ENCODE measurements around the gene ATG9B. TPM values are rescaled to one million over a fixed set of nuclear protein-coding genes. Genes with fewer than 3 reads are reported as not detected.

ATG9B gene
- 4.7 TPM for polyA plus RNA-seq (2013, experiment 1 of 4)
- 2.9 TPM for polyA plus RNA-seq (2013, experiment 2 of 4)
- 3.0 TPM for polyA plus RNA-seq (2013, experiment 3 of 4)
- polyA plus RNA-seq (2013, experiment 4 of 4) = 2.6 TPM

DNA sequence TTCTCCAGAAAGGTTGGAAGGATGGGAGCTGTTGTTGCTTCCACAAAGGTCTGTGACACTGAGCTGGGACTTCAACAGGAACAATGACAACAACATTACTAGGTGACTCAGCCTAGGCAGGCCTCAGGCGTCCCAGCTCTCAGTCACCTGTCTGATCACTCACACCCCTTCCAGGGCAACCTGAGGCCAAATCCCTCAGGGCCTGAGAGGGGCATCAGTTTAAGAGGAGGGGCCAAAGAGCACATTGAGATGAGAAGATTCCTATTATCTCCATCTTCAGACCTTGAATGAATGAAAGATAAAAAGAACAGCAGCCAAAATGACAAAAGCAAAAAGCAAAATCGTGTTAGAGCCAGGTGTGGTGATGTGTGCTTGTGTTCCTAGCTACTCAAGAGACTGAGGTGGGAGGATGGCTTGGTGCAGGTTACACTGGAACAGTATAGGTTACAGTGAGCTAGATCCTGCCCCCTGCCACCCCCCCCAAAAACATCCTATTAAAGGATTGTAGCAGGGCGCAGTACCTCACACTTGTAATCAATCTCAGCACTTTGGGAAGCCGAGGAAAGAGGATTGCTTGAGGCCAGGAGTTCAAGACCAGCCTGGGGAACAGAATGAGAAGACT is at the start of gene ATG9B:
Gene ATG9B, minus strand, starts transcription at position 60 of the 622 bp plus-strand sequence. CDS start 71 bp downstream, outside the sequence.
- H3K27me3 ChIP-seq (ENCODE audit: control insufficient read depth, insufficient read depth, low read length, poor library complexity, severe bottlenecking) = peaks cover 4% of the 10 kb centered on the region
- WGBS, 2 experiments = 83 to 91% methylated on average over 4 of the region's 4 CpGs
- peaks cover 22% of the 10 kb centered on the region for H3K4me1 ChIP-seq (ENCODE audit: control insufficient read depth, insufficient read depth, low read length)
- no peak within 1 kb of the TSS for H3K27ac ChIP-seq (ENCODE audit: insufficient read depth, low read depth, low read length, poor library complexity, severe bottlenecking)
- H3K9me3 ChIP-seq (ENCODE audit: control insufficient read depth, low read length) = no peaks in the 10 kb centered on the region
- H3K36me3 ChIP-seq (ENCODE audit: control insufficient read depth, insufficient read depth, low read length) = no peaks in the 10 kb centered on the region
- no peak within 1 kb of the TSS for H3K4me3 ChIP-seq (ENCODE audit: insufficient read depth, low read depth, low read length)

GRCh38 chr7:151073990-151074389 is 49.7 kb upstream of the ATG9B start:
- Histone ChIP-seq H3K36me3 (ENCODE audit: control insufficient read depth, insufficient read depth, low read length) (peaks cover 38% of the 10 kb centered on the region), H3K4me1 (ENCODE audit: control insufficient read depth, insufficient read depth, low read length) (peaks cover 6% of the 10 kb centered on the region), H3K4me3 (ENCODE audit: insufficient read depth, low read depth, low read length) (no peak overlapping the region), H3K9me3 (ENCODE audit: control insufficient read depth, low read length) (no peaks in the 10 kb centered on the region), H3K27ac (ENCODE audit: insufficient read depth, low read depth, low read length, poor library complexity, severe bottlenecking) (no peak overlapping the region), H3K27me3 (ENCODE audit: control insufficient read depth, insufficient read depth, low read length, poor library complexity, severe bottlenecking) (no peaks in the 10 kb centered on the region)
- 95 to 96% methylated on average over 17 of the region's 17 CpGs for WGBS, 2 experiments

DNA sequence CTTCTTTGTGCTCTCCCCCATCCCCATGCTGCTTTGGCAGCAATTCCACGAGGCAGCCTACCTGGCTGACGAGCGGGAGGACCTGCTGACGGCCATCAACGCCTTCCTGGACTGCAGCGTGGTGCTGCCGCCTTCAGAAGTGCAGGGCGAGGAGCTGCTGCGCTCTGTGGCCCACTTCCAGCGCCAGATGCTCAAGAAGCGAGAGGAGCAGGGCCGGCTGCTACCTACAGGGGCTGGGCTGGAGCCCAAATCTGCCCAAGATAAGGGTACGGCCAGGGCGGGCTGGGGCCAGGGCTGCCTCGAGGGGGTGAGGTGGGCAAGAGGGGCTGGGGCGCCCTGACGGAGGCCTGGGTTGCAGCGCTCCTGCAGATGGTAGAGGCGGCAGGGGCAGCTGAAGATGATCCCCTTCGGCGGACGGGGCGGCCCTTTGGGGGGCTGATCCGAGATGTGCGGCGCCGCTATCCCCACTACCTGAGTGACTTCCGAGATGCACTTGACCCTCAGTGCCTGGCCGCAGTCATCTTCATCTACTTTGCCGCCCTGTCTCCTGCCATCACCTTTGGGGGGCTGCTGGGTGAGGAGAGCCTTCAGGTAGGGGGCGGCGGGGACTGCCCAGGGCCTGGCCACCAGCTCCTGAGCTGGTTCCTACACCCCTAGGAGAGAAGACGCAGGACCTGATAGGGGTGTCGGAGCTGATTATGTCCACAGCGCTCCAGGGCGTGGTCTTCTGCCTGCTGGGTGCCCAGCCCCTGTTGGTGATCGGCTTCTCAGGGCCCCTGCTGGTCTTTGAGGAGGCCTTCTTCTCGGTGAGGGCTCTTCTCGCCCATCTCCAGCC is 47.0 kb upstream of the ATG9B start:
- Histone ChIP-seq H3K4me3 (ENCODE audit: insufficient read depth, low read depth, low read length) (no peak overlapping the region), H3K9me3 (ENCODE audit: control insufficient read depth, low read length) (no peaks in the 10 kb centered on the region), H3K27me3 (ENCODE audit: control insufficient read depth, insufficient read depth, low read length, poor library complexity, severe bottlenecking) (no peaks in the 10 kb centered on the region), H3K27ac (ENCODE audit: insufficient read depth, low read depth, low read length, poor library complexity, severe bottlenecking) (no peak overlapping the region), H3K36me3 (ENCODE audit: control insufficient read depth, insufficient read depth, low read length) (peaks cover 48% of the 10 kb centered on the region), H3K4me1 (ENCODE audit: control insufficient read depth, insufficient read depth, low read length) (no peaks in the 10 kb centered on the region)
- WGBS, 2 experiments = 93% methylated on average over 39 of the region's 39 CpGs

GRCh38 chr7:151070574-151070960 is 46.3 kb upstream of the ATG9B start:
- Histone ChIP-seq H3K4me3 (ENCODE audit: insufficient read depth, low read depth, low read length) (no peak overlapping the region), H3K36me3 (ENCODE audit: control insufficient read depth, insufficient read depth, low read length) (peaks cover 42% of the 10 kb centered on the region), H3K27me3 (ENCODE audit: control insufficient read depth, insufficient read depth, low read length, poor library complexity, severe bottlenecking) (no peaks in the 10 kb centered on the region), H3K9me3 (ENCODE audit: control insufficient read depth, low read length) (no peaks in the 10 kb centered on the region), H3K4me1 (ENCODE audit: control insufficient read depth, insufficient read depth, low read length) (no peaks in the 10 kb centered on the region), H3K27ac (ENCODE audit: insufficient read depth, low read depth, low read length, poor library complexity, severe bottlenecking) (no peak overlapping the region)
- 96% methylated on average over 15 of the region's 15 CpGs for WGBS, 2 experiments

- Histone ChIP-seq H3K27ac (ENCODE audit: insufficient read depth, low read depth, low read length, poor library complexity, severe bottlenecking) (no peak overlapping the region), H3K36me3 (ENCODE audit: control insufficient read depth, insufficient read depth, low read length) (peaks cover 45% of the 10 kb centered on the region), H3K4me1 (ENCODE audit: control insufficient read depth, insufficient read depth, low read length) (no peaks in the 10 kb centered on the region), H3K27me3 (ENCODE audit: control insufficient read depth, insufficient read depth, low read length, poor library complexity, severe bottlenecking) (no peaks in the 10 kb centered on the region), H3K9me3 (ENCODE audit: control insufficient read depth, low read length) (no peaks in the 10 kb centered on the region), H3K4me3 (ENCODE audit: insufficient read depth, low read depth, low read length) (no peak overlapping the region)
- 96% methylated on average over 17 of the region's 17 CpGs for WGBS, 2 experiments
Observed at GRCh38 chr7:151069841-151070573, 45.7 kb upstream of the ATG9B start.

DNA sequence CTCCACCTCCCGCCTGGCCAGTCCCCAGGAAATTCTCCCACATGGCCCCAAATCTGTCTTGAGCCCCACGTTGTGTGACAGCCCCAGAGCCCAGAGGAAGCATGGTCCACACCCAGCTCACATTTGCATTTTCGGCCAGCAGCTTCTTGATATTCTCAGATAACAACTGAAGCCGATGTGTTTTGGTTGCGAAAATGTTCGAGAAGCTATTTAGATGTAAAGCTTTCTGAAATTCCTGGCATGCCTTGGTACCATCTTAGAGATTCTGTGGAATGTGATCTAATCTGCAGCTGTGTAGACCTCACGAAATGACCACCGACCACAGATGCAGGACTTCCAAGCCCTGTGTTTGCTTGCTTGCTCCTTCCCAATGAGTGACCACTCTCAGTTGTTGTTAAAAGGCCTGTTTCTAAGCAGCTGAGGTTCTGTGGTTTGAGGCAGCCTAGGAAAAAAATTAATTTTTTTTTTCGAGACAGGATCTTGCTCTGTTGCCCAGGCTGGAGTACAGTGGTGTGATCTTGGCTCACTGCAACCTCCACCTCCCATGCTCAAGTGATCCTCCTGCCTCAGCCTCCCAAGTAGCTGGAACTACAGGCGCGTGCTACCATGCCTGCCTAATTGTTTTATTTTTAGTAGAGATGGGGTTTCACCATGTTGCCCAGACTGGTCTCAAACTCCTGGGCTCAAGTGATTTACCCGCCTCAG is 43.9 kb upstream of the ATG9B start:
- Histone ChIP-seq H3K9me3 (ENCODE audit: control insufficient read depth, low read length) (no peaks in the 10 kb centered on the region), H3K27ac (ENCODE audit: insufficient read depth, low read depth, low read length, poor library complexity, severe bottlenecking) (no peak overlapping the region), H3K4me1 (ENCODE audit: control insufficient read depth, insufficient read depth, low read length) (no peaks in the 10 kb centered on the region), H3K4me3 (ENCODE audit: insufficient read depth, low read depth, low read length) (no peak overlapping the region), H3K27me3 (ENCODE audit: control insufficient read depth, insufficient read depth, low read length, poor library complexity, severe bottlenecking) (no peaks in the 10 kb centered on the region), H3K36me3 (ENCODE audit: control insufficient read depth, insufficient read depth, low read length) (peaks cover 38% of the 10 kb centered on the region)
- 80 to 83% methylated on average over 12 of the region's 12 CpGs for WGBS, 2 experiments

DNA sequence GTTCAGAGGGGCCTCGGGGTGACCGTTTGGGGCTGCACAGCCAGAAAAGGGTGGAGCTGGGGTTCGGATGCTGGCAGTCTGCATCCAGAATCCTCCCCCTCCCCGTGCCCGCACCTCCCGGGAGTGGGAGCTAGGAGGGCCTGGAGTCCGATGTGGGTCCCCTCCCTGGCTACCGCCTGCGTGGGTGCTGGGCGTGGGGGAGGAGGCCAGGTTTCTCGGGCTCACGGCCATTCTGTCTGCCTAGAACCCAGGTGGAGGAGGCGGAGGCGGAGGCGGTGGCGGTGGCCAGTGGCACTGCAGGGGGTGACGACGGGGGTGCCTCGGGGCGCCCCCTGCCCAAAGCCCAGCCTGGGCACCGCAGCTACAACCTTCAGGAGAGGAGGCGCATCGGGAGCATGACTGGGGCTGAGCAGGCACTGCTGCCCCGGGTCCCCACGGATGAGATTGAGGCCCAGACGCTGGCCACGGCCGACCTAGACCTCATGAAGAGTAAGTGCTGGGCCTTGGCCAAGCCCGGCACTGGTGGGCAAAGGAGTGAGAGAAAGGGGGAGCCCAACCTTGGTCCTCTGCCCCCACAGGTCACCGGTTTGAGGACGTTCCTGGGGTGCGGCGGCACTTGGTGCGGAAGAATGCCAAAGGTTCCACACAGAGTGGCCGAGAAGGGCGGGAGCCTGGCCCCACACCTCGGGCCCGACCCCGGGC is 42.1 kb upstream of the ATG9B start:
- H3K27me3 ChIP-seq (ENCODE audit: control insufficient read depth, insufficient read depth, low read length, poor library complexity, severe bottlenecking) = peaks cover 8% of the 10 kb centered on the region
- H3K36me3 ChIP-seq (ENCODE audit: control insufficient read depth, insufficient read depth, low read length) = peaks cover 31% of the 10 kb centered on the region
- 95% methylated on average over 39 of the region's 39 CpGs for WGBS, 2 experiments

DNA sequence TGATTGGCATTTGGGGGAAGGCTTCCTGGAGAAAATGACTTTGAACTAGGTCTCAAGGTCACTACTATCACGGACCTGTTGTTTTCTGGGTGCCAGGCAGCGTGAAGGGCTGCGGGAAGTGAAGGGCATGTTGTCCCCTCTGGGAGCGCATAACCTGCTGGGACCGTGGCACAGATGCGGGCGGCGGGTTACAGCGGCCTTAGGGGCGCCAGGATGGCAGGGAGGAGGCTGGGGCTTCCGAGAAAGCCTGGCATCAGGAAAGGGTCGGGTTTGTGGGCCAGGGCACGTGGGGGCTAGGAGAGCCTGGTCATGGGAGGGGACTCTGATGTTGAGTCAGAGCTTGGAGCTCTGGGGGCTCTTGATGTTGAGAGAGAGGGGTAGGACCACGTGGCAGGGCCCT is 41.2 kb upstream of the ATG9B start:
- WGBS, 2 experiments = 94 to 96% methylated on average over 14 of the region's 14 CpGs
- no peak overlapping the region for H3K4me3 ChIP-seq (ENCODE audit: insufficient read depth, low read depth, low read length)
- peaks cover 22% of the 10 kb centered on the region for H3K4me1 ChIP-seq (ENCODE audit: control insufficient read depth, insufficient read depth, low read length)
- peaks cover 28% of the 10 kb centered on the region for H3K36me3 ChIP-seq (ENCODE audit: control insufficient read depth, insufficient read depth, low read length)
- H3K27me3 ChIP-seq (ENCODE audit: control insufficient read depth, insufficient read depth, low read length, poor library complexity, severe bottlenecking) = peaks cover 17% of the 10 kb centered on the region
- H3K27ac ChIP-seq (ENCODE audit: insufficient read depth, low read depth, low read length, poor library complexity, severe bottlenecking) = no peak overlapping the region
- H3K9me3 ChIP-seq (ENCODE audit: control insufficient read depth, low read length) = no peaks in the 10 kb centered on the region

More for the DNA sequence above, 42.1 kb upstream of the ATG9B start:
- no peak overlapping the region for H3K27ac ChIP-seq (ENCODE audit: insufficient read depth, low read depth, low read length, poor library complexity, severe bottlenecking)
- H3K4me3 ChIP-seq (ENCODE audit: insufficient read depth, low read depth, low read length) = no peak overlapping the region
- peaks cover 13% of the 10 kb centered on the region for H3K4me1 ChIP-seq (ENCODE audit: control insufficient read depth, insufficient read depth, low read length)
- no peaks in the 10 kb centered on the region for H3K9me3 ChIP-seq (ENCODE audit: control insufficient read depth, low read length)

- peaks cover 21% of the 10 kb centered on the region for H3K27me3 ChIP-seq (ENCODE audit: control insufficient read depth, insufficient read depth, low read length, poor library complexity, severe bottlenecking)
- WGBS, 2 experiments = 93% methylated on average over 6 of the region's 6 CpGs
- H3K9me3 ChIP-seq (ENCODE audit: control insufficient read depth, low read length) = no peaks in the 10 kb centered on the region
- H3K27ac ChIP-seq (ENCODE audit: insufficient read depth, low read depth, low read length, poor library complexity, severe bottlenecking) = no peak overlapping the region
- H3K4me1 ChIP-seq (ENCODE audit: control insufficient read depth, insufficient read depth, low read length) = peaks cover 23% of the 10 kb centered on the region
- H3K4me3 ChIP-seq (ENCODE audit: insufficient read depth, low read depth, low read length) = no peak overlapping the region
- H3K36me3 ChIP-seq (ENCODE audit: control insufficient read depth, insufficient read depth, low read length) = peaks cover 22% of the 10 kb centered on the region
Observed at GRCh38 chr7:151064993-151065392, 40.7 kb upstream of the ATG9B start.
